ENCODE results near the gene EEF2KMT. TPM values are rescaled to one million over a fixed set of nuclear protein-coding genes. Genes with fewer than 3 reads are reported as not detected.

The EEF2KMT gene
- total and polyA plus RNA-seq, 10 donors = 4.5 to 11.7 (median 7.4) TPM

GRCh38 chr16:5059386-5060072 lies 38.1 kb downstream of the EEF2KMT start:
- no peak for TF ChIP-seq POLR2AphosphoS5 (IDR thresholded peaks at IDR 0.05)
- TF ChIP-seq CTCF (IDR thresholded peaks at IDR 0.05 in 8 of 11, conservative IDR thresholded peaks at IDR 0.05 in 3 of 11) = no peak
- no peak for TF ChIP-seq POLR2A (IDR thresholded peaks at IDR 0.05)
- WGBS, 5 donors = 75 to 81% (median 79%) methylated on average over 6 of the region's 6 CpGs
- Histone ChIP-seq H3K27ac (peak overlapping the region in 1 of 8 donors; percentile 57), H3K9me3 (no peaks in the 10 kb centered on the region), H3K27me3 (replicated peaks in 1 of 7) (no peaks in the 10 kb centered on the region), H3K4me1 (peaks cover 0 to 17% (median 4%) of the 10 kb centered on the region in 6 donors), H3K36me3 (no peaks in the 10 kb centered on the region), H3K4me3 (no peak overlapping the region)
- peak; percentile 20 for DNase-seq
- intact Hi-C loops (cut with DNase I; ENCODE audit: low total_unique reads) = no loop called here

- 64 to 84% (median 66%) methylated on average over 3 to 7 of the region's 7 CpGs for WGBS, 5 donors
- DNase-seq = peak; percentile 70
- Histone ChIP-seq H3K9me3 (no peaks in the 10 kb centered on the region), H3K36me3 (no peaks in the 10 kb centered on the region), H3K27ac (peak overlapping the region in 4 of 8 donors; percentile 13 to 57 (median 48)), H3K27me3 (replicated peaks in 1 of 7) (no peaks in the 10 kb centered on the region), H3K4me1 (peaks cover 0 to 17% (median 4%) of the 10 kb centered on the region in 6 donors), H3K4me3 (peak overlapping the region in 1 of 8 donors; percentile 9)
- TF ChIP-seq POLR2A (IDR thresholded peaks at IDR 0.05) (no peak), CTCF (IDR thresholded peaks at IDR 0.05 in 8 of 11, conservative IDR thresholded peaks at IDR 0.05 in 3 of 11) (peak in 6 of 11 experiments; percentile 20 to 42 (median 32)), POLR2AphosphoS5 (IDR thresholded peaks at IDR 0.05) (peak in 1 of 3 donors; percentile 17)
- intact Hi-C loops (cut with DNase I; ENCODE audit: low total_unique reads) = no loop called here
These were observed 39.1 kb downstream of the EEF2KMT start for GRCh38 chr16:5058476-5058875.

GRCh38 chr16:5056352-5056751 lies 41.2 kb downstream of the EEF2KMT start:
- Histone ChIP-seq H3K36me3 (no peaks in the 10 kb centered on the region), H3K4me3 (no peak overlapping the region), H3K27me3 (replicated peaks in 1 of 7) (no peaks in the 10 kb centered on the region), H3K4me1 (peaks cover 0 to 17% (median 4%) of the 10 kb centered on the region in 6 donors), H3K27ac (no peak overlapping the region), H3K9me3 (no peaks in the 10 kb centered on the region)
- 5 to 13% (median 6%) methylated on average over 11 of the region's 11 CpGs for WGBS, 5 donors
- TF ChIP-seq POLR2A (IDR thresholded peaks at IDR 0.05) (no peak), CTCF (IDR thresholded peaks at IDR 0.05 in 8 of 11, conservative IDR thresholded peaks at IDR 0.05 in 3 of 11) (peak in 10 of 11 experiments; percentile 9 to 62 (median 40)), POLR2AphosphoS5 (IDR thresholded peaks at IDR 0.05) (no peak)
- peak; percentile 80 for DNase-seq
- intact Hi-C loops (cut with DNase I; ENCODE audit: low total_unique reads) = no loop called here
